HepG2 (cell line): Measurements from ENCODE around the gene ANKS1B.

Source experiments
- ERF ChIP-seq: IDR thresholded peaks from 2 replicates; pipeline ENCODE4 v1.6.1; 2018; ENCODE audit warnings: missing biosample characterization, missing genetic modification reagents
- FOXM1 ChIP-seq: sonication (generic); formaldehyde crosslinking; IDR thresholded peaks from 2 replicates; pipeline ENCODE4 v1.5.0; 2020; ENCODE audit warnings: missing genetic modification reagents
- MAX ChIP-seq: IDR thresholded peaks from 2 replicates; pipeline ENCODE4 v1.6.1; 2012; ENCODE audit warnings: inconsistent platforms
- MTA1 ChIP-seq: sonication (generic); formaldehyde crosslinking; IDR thresholded peaks from 2 replicates; pipeline ENCODE4 v1.4.0; 2020; ENCODE audit warnings: missing genetic modification reagents, mild to moderate bottlenecking, borderline replicate concordance
- NFE2 ChIP-seq: sonication (generic); formaldehyde crosslinking; IDR thresholded peaks from 2 replicates; pipeline ENCODE4 v1.4.0; 2020; ENCODE audit warnings: missing genetic modification reagents
- POLR2A ChIP-seq, 2 experiments: IDR thresholded peaks; 2 replicates each; pipeline ENCODE4 v1.6.1; 2011; ENCODE audit warnings: low read depth in 2 of 2, low read length in 2 of 2, mild to moderate bottlenecking in 1 of 2, moderate library complexity in 1 of 2; ENCODE audit not compliant: insufficient read depth in 1 of 2
- THYN1 ChIP-seq: sonication (generic); formaldehyde crosslinking; IDR thresholded peaks from 2 replicates; pipeline ENCODE4 v1.8.1; 2023; ENCODE audit warnings: low read depth, mild to moderate bottlenecking, moderate library complexity, missing genetic modification reagents, borderline replicate concordance
- ZNF713 ChIP-seq: sonication (generic); formaldehyde crosslinking; IDR thresholded peaks from 2 replicates; pipeline ENCODE4 v1.4.0; 2020; ENCODE audit warnings: mild to moderate bottlenecking, missing genetic modification reagents
- ZNF768 ChIP-seq: sonication (generic); formaldehyde crosslinking; IDR thresholded peaks from 2 replicates; pipeline ENCODE4 v1.4.0; 2020; ENCODE audit warnings: missing genetic modification reagents
- ZNF781 ChIP-seq: sonication (generic); formaldehyde crosslinking; IDR thresholded peaks from 2 replicates; pipeline ENCODE4 v1.5.1; 2020; ENCODE audit warnings: borderline replicate concordance, mild to moderate bottlenecking, missing genetic modification reagents; ENCODE audit errors: not compliant biosample characterization
- TF ChIP-seq, protein P1 (sequence below): sonication (generic); formaldehyde crosslinking; IDR thresholded peaks from 2 replicates; pipeline ENCODE4 v1.5.0; 2020; ENCODE audit warnings: mild to moderate bottlenecking, missing genetic modification reagents, moderate library complexity

DNA sequence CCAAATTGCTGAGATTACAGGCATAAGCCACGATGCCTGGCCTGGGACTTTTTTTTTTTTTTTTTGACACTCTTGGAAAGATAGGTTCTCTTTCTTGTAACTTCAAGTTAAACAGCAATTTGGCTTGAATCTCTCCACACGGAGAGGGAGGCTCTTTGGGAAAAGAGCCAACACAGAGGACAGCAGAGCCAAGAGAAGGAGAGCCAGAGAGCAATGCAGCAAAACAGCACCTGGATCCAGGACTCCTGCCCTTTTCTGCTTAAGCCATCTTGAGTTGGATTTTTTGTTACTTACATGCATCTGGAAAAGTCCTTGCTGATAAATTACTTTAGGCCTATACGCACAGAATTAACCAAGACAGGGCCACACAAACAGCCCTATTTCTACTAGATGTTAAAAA is 1162.9 kb downstream of the ANKS1B start:
- TF ChIP-seq ERF (CRISPR knock-in tag), result no peak
- TF ChIP-seq FOXM1 (CRISPR knock-in tag), result no peak
- TF ChIP-seq ZNF713, result no peak
- TF ChIP-seq MTA1 (CRISPR knock-in tag), result no peak
- no peak for TF ChIP-seq MAX
- no peak for TF ChIP-seq NFE2
- no peak for TF ChIP-seq ZNF768 (CRISPR knock-in tag)
- TF ChIP-seq THYN1 (CRISPR knock-in tag), result no peak
- TF ChIP-seq ZNF781 (CRISPR knock-in tag), result no peak
- no peak for TF ChIP-seq POLR2A (IDR thresholded peaks at IDR 0.05; ENCODE audit: insufficient read depth in 1 of 2, low read depth in 2 of 2, low read length in 2 of 2)
- TF ChIP-seq, protein P1, sequence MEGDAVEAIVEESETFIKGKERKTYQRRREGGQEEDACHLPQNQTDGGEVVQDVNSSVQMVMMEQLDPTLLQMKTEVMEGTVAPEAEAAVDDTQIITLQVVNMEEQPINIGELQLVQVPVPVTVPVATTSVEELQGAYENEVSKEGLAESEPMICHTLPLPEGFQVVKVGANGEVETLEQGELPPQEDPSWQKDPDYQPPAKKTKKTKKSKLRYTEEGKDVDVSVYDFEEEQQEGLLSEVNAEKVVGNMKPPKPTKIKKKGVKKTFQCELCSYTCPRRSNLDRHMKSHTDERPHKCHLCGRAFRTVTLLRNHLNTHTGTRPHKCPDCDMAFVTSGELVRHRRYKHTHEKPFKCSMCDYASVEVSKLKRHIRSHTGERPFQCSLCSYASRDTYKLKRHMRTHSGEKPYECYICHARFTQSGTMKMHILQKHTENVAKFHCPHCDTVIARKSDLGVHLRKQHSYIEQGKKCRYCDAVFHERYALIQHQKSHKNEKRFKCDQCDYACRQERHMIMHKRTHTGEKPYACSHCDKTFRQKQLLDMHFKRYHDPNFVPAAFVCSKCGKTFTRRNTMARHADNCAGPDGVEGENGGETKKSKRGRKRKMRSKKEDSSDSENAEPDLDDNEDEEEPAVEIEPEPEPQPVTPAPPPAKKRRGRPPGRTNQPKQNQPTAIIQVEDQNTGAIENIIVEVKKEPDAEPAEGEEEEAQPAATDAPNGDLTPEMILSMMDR, result no peak
